GM18499 (cell line): ENCODE results near the gene CNTRL.
"Not testable (repeated sequence)": the region's sequence is repeated elsewhere in the genome, so short reads cannot be mapped to it uniquely, and the experiment has no call there.

Experiments used
- ATAC-seq: cut with Tn5 transposase; IDR thresholded peaks from one replicate; pipeline ENCODE4 v1.9.1; 2021; ENCODE audit warnings: moderate number of reproducible peaks; ENCODE audit not compliant: insufficient read depth, unreplicated experiment

CNTRL gene

DNA sequence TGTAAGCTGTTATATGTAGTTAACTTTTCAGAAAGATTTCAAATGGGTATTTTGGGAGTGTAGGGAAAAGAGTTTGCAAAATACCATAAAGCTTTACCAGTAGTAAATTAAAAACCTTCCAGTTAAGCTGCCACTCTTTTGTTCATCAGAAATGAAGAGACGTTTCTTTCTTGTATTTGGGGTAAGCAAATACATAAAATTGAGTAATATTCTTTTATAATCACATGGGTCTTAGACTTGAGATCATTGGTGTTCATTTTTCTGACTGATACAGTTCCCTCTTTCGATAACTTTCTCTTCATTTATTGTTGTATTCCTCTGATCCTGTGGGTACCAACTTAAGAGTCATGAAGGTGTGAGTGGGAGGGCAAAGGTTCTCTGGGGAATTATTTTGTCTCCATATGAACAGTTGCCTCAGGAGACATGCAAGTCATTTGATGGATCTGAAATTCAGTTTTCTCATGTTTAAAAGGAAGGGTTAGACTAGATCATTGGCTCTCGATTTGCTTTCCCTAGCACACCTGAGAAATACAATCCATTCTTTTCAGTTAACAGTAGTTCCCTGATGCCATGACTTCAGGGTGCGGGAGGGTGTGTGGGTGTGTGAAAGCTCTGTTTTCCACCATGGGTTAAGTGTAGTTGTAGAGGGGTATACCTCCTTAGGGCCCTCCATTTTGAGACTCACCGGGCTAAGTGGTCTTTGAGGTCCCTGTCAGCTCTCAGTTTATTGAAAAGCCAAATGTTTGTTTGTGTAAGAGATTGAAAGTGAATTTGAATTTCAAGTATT lies 47.7 kb downstream of the CNTRL start:
- no peak for ATAC-seq

DNA sequence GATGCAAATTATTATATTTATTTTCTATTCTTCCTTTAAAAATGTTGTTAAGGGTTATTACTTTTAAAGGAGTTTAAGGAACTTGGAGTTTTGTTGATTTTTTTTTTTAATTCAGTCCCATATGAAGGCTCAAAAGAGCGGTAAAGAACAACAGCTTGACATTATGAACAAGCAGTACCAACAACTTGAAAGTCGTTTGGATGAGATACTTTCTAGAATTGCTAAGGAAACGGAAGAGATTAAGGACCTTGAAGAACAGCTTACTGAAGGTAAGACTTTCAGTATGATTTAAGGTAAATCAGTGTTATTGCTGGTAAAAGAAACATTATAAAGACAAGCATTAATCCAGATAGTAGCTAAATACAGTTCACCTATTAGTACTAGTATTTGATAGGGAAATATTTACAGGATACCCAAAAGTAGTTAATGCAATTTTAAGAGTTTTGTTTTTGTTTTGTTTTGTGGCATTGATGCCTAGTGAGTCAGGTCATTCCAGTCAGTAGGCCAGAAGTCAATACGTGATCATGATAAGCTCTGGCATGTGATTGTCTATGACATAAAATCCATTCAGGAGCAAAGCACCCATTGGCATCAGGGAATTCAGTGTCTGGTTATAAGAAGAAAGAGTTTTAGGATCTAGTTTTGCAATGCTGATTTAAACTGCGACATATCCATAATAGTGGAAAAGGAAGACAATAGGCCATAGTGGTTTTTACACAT lies 49.2 kb downstream of the CNTRL start:
- ATAC-seq = no peak

DNA sequence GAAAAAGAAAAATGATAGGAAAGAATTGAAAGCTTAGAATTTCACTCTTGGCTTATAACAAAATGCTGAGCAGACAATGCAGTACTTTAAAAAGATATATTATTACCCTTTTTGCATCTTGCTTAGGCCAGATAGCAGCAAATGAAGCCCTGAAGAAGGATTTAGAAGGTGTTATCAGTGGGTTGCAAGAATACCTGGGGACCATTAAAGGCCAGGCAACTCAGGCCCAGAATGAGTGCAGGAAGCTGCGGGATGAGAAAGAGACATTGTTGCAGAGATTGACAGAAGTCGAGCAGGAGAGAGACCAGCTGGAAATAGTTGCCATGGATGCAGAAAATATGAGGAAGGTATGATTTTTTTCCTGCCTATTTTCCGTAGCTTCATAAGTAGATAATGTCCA lies 50.8 kb downstream of the CNTRL start:
- no peak for ATAC-seq

DNA sequence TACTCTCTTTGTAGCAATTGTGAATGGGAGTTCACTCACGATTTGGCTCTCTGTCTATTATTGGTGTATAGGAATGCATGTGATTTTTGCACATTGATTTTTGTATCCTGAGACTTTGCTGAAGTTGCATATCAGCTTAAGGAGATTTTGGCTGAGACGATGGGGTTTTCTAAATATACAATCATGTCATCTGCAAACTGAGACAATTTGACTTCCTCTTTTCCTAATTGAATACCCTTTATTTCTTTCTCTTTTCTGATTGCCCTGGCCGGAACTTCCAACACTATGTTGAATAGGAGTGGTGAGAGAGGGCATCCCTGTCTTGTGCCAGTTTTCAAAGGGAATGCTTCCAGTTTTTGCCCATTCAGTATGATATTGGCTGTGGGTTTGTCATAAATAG lies 54.6 kb downstream of the CNTRL start:
- not testable (repeated sequence) for ATAC-seq

DNA sequence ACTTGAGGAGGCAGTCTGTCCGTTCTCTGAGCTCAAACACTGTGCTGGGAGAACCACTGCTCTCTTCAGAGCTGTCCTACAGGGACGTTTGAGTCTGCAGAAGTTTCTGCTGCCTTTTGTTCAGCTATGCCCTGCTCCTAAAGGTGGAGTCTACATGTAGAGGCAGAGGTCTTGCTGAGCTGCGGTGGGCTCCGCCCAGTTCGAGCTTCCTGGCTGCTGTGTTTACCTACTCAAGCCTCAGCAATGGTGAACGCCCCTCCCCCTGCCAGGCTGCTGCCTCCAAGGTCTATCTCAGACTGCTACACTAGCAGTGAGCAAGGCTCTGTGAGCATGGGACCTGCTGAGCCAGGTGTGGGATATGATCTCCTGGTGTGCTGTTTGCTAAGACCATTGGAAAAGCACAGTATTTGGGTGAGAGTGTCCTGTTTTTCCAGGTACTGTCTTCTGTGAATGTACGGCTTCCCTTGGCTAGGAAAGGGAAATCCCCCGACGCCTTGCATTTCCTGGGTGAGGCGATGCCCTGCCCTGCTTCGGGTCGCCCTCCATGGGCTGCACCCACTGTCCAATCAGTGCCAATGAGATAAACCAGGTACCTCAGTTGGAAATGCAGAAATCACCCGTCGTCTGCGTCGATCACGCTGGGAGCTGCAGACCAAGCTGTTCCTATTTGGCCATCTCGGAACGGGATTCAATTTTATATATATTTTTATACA lies 58.5 kb downstream of the CNTRL start:
- no peak for ATAC-seq

DNA sequence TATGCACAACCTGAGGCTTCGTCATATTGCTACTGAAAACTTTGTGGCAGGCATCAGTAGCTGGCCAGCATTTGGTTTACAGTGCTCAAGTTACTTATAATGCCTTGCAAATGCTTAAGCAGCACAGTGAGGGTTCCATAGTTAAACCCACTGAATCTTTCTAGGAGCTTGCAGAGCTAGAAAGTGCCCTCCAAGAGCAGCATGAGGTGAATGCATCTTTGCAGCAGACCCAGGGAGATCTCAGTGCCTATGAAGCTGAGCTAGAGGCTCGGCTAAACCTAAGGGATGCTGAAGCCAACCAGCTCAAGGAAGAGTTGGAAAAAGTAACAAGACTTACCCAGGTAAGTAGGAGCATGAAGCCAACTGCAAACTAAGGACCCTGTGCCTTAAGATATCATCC lies 60.9 kb downstream of the CNTRL start:
- ATAC-seq = no peak

DNA sequence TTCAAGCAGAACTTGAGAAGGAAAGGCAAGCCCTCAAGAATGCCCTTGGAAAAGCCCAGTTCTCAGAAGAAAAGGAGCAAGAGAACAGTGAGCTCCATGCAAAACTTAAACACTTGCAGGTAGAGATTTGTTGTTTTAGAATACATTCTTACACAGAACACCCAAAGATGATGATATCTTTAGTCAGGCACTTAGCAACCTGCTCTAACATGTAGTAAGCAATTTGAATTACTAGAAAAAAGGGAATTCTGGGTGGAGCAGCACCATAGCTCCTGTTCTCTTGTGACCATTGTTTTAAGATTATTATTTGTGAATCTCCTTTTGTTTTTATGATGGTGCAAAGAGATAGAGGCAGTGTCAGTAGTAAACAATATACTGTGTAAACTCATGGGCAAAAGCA lies 63.8 kb downstream of the CNTRL start:
- no peak for ATAC-seq

DNA sequence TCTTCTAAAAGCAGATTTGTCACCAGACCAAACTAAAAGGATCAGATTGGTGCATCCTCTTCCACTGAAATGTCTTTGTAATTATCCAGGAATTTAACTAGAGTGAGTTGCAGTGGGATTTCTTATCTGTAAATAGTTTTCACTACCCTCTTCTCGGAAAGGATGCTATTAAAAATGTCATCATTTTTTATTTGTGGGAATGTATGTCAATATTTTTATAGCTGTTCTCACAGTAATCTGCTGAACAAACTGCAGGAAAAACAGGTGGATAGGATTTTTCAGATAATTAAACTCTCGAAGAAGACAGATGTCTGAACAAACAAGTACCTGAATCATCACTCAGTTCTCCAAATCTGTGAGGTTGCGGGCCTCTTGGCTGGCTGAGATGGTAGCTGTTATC lies 64.2 kb downstream of the CNTRL start:
- no peak for ATAC-seq

DNA sequence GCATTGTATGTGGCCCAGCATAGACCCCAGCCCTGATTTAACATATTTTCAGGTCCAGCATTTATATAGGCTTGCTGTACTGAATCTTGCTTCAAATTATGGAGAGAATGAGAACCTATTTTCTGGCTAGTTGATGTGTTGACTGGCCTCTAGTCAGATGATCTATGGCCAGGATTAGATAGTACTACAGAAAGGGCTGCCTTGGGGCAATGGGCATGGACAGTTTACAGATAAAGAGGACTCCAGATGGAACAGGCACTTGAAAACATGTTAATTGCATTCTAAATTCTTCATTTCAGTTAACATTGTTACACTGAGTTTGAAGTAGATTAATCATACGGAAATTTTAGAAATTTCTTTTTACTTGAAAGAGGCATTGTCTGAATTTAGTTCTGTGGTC lies 65.4 kb downstream of the CNTRL start:
- no peak for ATAC-seq

DNA sequence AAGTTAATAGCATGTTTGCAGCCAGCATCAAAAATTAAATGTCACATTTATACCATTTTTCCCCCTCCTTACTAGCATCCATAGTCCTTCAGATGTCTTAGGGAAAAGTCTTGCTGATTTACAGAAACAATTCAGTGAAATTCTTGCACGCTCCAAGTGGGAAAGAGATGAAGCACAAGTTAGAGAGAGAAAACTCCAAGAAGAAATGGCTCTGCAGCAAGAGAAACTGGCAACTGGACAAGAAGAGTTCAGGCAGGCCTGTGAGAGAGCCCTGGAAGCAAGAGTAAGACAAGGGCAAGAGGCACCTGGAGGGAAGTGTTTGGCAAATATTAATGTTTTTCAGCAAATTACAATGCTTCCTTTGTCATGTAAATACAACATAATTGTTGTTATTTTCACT lies 66.6 kb downstream of the CNTRL start:
- ATAC-seq = no peak

DNA sequence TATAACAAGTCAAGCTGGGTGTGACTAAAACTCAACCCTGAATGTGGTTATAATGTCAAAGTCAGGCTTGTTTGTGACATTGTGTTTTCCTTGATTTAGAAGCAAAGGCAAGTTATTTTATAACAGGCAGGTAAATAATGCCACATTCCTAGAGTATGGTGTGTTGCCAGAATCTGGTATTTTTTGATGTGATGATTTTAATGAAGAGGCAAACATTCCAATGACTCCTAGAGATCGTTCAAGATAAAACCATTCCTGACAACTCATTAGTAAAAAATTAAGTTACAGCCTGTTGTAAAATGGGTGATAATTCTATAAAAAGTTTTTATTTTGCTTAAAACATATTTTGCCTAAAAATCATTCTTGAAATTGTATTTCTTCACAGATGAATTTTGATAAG lies 67.0 kb downstream of the CNTRL start:
- no peak for ATAC-seq

DNA sequence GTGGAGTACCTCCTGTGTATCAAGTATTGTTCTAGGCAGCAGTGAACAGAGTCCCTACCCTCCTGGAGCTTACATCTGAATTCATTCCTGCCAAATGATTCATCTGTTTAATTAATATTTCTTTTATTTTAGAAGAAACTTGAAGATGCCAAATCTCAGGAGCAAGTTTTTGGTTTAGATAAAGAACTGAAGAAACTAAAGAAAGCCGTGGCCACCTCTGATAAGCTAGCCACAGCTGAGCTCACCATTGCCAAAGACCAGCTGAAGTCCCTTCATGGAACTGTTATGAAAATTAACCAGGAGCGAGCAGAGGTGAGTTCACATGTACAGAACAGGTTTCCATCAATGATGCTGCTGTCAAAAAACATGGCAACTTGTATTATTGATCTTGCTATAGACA lies 69.0 kb downstream of the CNTRL start:
- ATAC-seq = no peak

DNA sequence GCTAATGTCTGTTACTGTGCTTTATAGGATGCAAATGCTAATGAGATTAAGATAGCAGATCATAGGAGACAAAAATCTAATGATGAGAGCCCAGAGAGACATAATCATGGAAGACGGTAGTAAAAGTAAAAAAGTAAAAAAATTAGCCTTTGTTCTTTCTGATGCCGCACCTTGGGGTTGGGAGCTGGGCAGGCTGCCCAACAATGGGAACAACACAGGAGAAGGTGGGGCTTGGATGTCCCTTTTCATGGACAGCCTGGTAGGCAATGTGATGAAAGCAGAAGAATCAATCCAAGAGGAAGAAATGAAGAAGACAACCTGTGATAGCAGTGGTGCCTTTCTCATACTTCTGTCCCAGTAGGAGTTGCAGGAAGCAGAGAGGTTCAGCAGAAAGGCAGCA lies 69.7 kb downstream of the CNTRL start:
- ATAC-seq = no peak

DNA sequence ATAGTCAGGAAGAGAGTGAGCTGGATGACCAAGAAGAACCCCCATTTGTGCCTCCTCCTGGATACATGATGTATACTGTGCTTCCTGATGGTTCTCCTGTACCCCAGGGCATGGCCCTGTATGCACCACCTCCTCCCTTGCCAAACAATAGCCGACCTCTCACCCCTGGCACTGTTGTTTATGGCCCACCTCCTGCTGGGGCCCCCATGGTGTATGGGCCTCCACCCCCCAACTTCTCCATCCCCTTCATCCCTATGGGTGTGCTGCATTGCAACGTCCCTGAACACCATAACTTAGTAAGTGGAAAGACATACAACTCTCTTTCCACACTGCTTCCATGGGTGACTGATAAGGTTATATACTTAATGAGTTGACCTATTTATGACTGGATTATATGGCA lies 75.4 kb downstream of the CNTRL start:
- ATAC-seq = no peak

DNA sequence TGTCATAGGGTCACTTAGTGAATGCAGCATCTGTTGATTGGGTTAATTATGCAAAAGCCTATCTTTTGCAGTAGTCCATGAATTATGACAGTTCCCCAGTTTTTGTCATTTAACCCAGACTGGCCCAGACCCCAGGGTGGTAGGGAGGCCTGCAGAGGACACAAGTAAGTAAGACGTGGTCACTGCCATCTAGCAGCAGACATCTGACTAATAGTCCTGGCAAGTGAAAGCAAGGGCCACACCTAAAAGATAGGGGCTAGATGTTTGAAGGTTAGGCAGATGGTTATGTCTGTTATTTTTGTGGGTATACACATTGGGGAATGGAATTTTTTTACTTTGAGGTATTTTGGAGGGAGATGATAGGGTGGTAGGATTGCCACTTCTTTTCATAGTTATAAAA lies 78.9 kb downstream of the CNTRL start:
- ATAC-seq = no peak

DNA sequence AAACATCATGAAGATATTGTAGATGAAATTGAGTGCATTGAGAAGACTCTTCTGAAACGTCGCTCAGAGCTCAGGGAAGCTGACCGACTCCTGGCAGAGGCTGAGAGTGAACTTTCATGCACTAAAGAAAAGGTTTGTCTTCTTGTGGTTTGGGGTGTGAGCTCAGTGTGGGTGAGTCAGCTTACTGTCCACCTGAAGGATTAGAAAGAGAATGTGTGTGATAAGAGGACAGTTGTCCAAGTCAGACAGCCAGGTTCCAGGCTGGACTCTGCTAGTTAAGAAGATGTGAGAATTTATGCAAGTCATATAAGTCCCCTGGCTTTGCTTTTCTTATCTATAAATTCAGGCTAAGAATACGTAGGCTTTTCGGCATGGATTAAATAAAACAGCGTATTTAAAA lies 80.0 kb downstream of the CNTRL start:
- ATAC-seq = no peak

DNA sequence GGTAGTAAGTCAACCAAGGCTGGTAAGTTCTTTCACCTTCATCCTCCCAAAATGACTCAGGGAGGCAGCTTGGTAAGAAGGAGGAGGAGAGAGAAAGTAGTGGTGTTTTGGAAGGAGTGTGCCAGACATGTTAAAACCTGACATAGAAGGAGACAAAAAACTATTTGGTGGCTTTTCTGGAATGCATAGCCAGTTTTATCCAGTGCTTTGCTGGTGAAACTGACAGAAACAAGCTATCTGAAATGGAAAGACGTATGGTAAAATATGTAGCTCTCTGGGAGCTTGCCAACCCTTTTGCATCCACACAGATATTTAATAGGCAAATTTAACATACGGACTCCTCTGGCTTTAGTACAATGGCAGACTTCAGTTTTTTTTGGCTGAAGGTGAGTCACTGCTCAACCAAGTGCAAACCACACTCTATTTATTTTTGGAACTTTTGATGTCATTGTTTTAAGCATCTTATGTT lies 81.5 kb downstream of the CNTRL start:
- peak; percentile 68 for ATAC-seq

DNA sequence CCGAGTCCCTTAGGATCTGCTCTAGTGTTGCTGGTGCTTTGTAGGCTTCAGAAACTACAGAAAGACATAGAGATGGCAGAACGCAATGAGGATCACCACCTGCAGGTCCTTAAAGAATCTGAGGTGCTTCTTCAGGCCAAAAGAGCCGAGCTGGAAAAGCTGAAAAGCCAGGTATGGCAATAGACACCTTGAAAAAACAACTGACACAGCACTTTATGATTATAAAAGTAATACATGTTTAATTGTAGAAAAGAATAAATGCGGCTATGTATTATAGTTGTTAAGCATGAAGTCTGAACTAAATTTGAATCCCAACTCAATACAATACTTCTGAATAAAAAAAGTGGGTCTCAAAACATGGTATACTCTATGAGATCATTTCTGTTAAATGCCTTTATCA lies 83.2 kb downstream of the CNTRL start:
- ATAC-seq = no peak

DNA sequence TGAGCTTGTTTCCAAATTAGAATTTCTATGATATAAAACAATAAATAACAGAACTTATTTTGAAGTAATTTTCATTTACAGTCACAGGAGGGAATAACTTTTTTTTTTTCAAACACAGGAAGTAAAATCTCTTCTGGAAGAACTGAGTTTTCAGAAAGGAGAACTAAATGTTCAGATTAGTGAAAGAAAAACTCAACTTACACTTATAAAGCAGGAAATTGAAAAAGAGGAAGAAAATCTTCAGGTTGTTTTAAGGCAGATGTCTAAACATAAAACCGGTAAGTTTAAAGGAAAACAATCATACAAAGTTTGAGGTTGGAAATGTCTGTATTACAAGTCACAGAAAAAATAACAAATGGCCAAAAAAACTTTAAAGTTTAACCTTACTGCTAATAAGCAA lies 85.3 kb downstream of the CNTRL start:
- ATAC-seq = no peak

DNA sequence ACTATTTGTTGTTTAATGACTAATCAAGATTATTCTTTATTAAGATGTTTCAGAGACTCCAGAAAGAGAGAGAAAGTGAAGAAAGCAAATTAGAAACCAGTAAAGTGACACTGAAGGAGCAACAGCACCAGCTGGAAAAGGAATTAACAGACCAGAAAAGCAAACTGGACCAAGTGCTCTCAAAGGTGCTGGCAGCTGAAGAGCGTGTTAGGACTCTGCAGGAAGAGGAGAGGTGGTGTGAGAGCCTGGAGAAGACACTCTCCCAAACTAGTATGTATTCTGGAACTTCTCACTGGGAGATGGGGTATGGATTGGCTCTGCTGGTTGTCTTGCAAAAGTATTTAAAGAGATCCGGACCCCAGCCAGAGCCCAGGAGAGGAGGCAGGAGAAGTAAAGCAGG lies 93.3 kb downstream of the CNTRL start:
- ATAC-seq = no peak

DNA sequence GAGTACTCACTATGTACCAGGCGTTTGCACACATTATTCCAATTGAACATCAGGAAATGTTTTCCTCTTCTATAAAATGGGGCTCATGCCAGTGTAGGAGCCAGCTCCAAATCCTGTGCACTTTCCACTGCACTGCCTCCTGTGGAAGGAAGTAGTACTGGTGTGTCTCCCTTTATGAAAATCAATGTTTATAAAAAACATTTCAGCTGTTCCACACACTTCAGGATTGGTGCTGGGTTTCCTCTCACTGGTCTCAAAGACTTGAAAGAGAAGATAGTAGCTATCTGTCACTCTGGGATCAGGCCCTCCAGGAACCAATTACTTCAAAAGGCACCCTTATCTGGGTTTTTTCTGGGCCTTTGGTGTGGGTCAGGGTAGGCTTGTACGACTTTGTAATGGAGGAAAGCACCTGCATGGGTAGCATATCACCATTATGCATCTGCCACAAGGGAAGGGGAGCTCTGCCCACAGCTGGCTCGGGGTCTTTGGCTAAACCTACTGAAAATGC lies 94.4 kb downstream of the CNTRL start:
- no peak for ATAC-seq
